Heart right ventricle (tissue), 16 donors: Measurements from ENCODE around the gene HMX3. TPM values are rescaled to one million over a fixed set of nuclear protein-coding genes. Genes with fewer than 3 reads are reported as not detected.

Experiments used
- ATAC-seq, 8 donors: fragments of 200-7000 bp; cut with Tn5 transposase; one replicate each; pipeline ENCODE4 v1.9.1; 2020; ENCODE audit warnings: mild to moderate bottlenecking in 8 of 8, moderate library complexity in 8 of 8, moderate number of reproducible peaks in 1 of 8
- DNase-seq, 2 donors: peaks; one replicate each; pipeline ENCODE4 v3.0.0-alpha.2; 2020
- H3K27ac ChIP-seq, 10 donors: fragments of 200-600 bp; sonication (generic) in 2 of 10; one replicate each; pipeline versions ENCODE4 v1.5.0 to v1.8.0; 2020 to 2022; ENCODE audit warnings: mild to moderate bottlenecking in 3 of 10
- H3K27me3 ChIP-seq, 7 donors: fragments of 200-600 bp; one replicate each; pipeline ENCODE4 v1.8.0; 2021 to 2022; ENCODE audit warnings: mild to moderate bottlenecking in 2 of 7
- H3K36me3 ChIP-seq, 9 donors: fragments of 200-600 bp; sonication (generic) in 1 of 9; one replicate each; pipeline versions ENCODE4 v1.5.0 to v1.8.0; 2020 to 2022; ENCODE audit warnings: mild to moderate bottlenecking in 2 of 9
- H3K4me1 ChIP-seq, 9 donors: fragments of 200-600 bp; sonication (generic) in 1 of 9; one replicate each; pipeline versions ENCODE4 v1.5.0 to v1.8.0; 2020 to 2022; ENCODE audit warnings: mild to moderate bottlenecking in 4 of 9
- H3K4me3 ChIP-seq, 10 donors: fragments of 200-600 bp; sonication (generic) in 2 of 10; one replicate each; pipeline versions ENCODE4 v1.5.0 to v1.8.0; 2020 to 2022; ENCODE audit warnings: mild to moderate bottlenecking in 7 of 10, moderate library complexity in 2 of 10
- H3K9me3 ChIP-seq, 11 donors: fragments of 200-600 bp in 10 of 11; sonication (generic) in 2 of 11; one replicate each; pipeline versions ENCODE4 v1.5.0 to v1.8.0; 2013 to 2022; ENCODE audit warnings: mild to moderate bottlenecking in 2 of 11, control low read depth in 1 of 11, moderate library complexity in 1 of 11
- CTCF ChIP-seq, 9 donors: fragments of 200-600 bp; sonication (generic) in 2 of 9; IDR thresholded peaks; one replicate each; pipeline versions ENCODE4 v1.5.0 to v1.8.0; 2021 to 2022; ENCODE audit warnings: antibody characterized with exemption in 9 of 9, mild to moderate bottlenecking in 5 of 9, moderate library complexity in 1 of 9
- WGBS, 2 donors: extraction: QIAGEN DNeasy Blood & Tissue Kit; methylation state at CpG; one replicate each; pipeline ENCODE4 v1.1.7; 2013; ENCODE audit warnings: inconsistent platforms in 1 of 2; 5-methylcytosine and 5-hydroxymethylcytosine counted together
- intact Hi-C, 10 donors: fragments of 100-400 bp; cut with DNase I; formaldehyde crosslinking; loops; one replicate each; pipeline versions ENCODE4 v1.11.1 to v1.14.2; 2022
- polyA plus RNA-seq, 2 donors: library from polyadenylated mRNA; stranded (reverse); fragments of 200-250 nt; gene quantifications; one replicate each; pipeline ENCODE4 v1.2.3, GENCODE V29; 2013
- total RNA-seq, 10 donors: library from RNA; stranded (reverse); fragmentation: NEBNext Ultra II Directional in 3 of 10; extraction: Animal tissue kit (Norgen Biotek cat#: 25700) in 3 of 10; gene quantifications; one replicate each; pipeline versions ENCODE4 v1.2.1 to v1.2.4, GENCODE V29; 2021 to 2023
- donor health status: Arrhythmogenic right ventricular cardiomyopathy.
- donor health status: ischemic (EF 13 %, LVEDD 7.1; RV severe dilation, severe dysfunction).
- donor health status: healthy with polysubstance abuse.
- donor health status: DM: no; HTN: yes; CAD: no.
- donor health status: DM: no; HTN: no; CAD: no.
- donor health status: ischemic (EF 25% LVEDD 6.9; RV normal size, moderate dysfunction).
- donor health status: ischemic (EF 25% LVEDD 5.7; RV mildly dilated, moderate dysfunction).
- donor health status: healthy.
- donor health status: DM: yes; HTN: yes; CAD: no.
- donor health status: Ischemic cardiomyopathy.
- donor health status: ischemic (EF 35%, LVEDD 5.7; RV mildly dilated, moderate dysfunction).
- donor health status: nonischemic (EF 11% LVEDD 7.7; RV severe dilation, severe dysfunction).
- donor health status: DM: yes; HTN: yes; CAD: no.
- donor health status: PGD.
- donor health status: ischemic (EF 29% LVEDD 5.4; RV normal size, mild dysfunction).
- donor health status: nonischemic (EF 23%, LVEDD 6.1; RV moderate dilation, normal function).

HMX3 gene
- total and polyA plus RNA-seq, 12 donors: not detected

- Histone ChIP-seq H3K27ac (no peak overlapping the region), H3K4me3 (no peak overlapping the region), H3K27me3 (peaks cover 0 to 45% (median 19%) of the 10 kb centered on the region in 7 donors), H3K9me3 (no peaks in the 10 kb centered on the region), H3K4me1 (no peaks in the 10 kb centered on the region), H3K36me3 (no peaks in the 10 kb centered on the region)
- ATAC-seq (no peak), DNase-seq (no peak)
- intact Hi-C loops: no loop called here
- no peak for TF ChIP-seq CTCF (IDR thresholded peaks at IDR 0.05)
- whole genome bisulfite sequencing, 2 donors: 68 to 76% methylated on average over 7 of the region's 7 CpGs
Measured at GRCh38 chr10:123109466-123109865, 26.3 kb upstream of the HMX3 start.

- WGBS, 2 donors: 14 to 16% methylated on average over 26 of the region's 26 CpGs
- Histone ChIP-seq H3K27ac (no peak overlapping the region), H3K4me3 (no peak overlapping the region), H3K9me3 (no peaks in the 10 kb centered on the region), H3K27me3 (peaks cover 0 to 74% (median 54%) of the 10 kb centered on the region in 7 donors), H3K4me1 (no peaks in the 10 kb centered on the region), H3K36me3 (no peaks in the 10 kb centered on the region)
- DNase-seq (no peak), ATAC-seq (peak in 1 of 8 donors; percentile 41)
- intact Hi-C loops: no loop called here
- no peak for TF ChIP-seq CTCF (IDR thresholded peaks at IDR 0.05)
Measured at GRCh38 chr10:123117644-123118417, 17.9 kb upstream of the HMX3 start.

- H3K36me3 ChIP-seq: no peaks in the 10 kb centered on the region
- H3K27me3 ChIP-seq: peaks cover 0 to 72% (median 57%) of the 10 kb centered on the region in 7 donors
- H3K4me1 ChIP-seq: no peaks in the 10 kb centered on the region
- WGBS, 2 donors: 65 to 67% methylated on average over 8 of the region's 8 CpGs
- no peak for ATAC-seq
- intact Hi-C loops: no loop called here
- no peak overlapping the region for H3K27ac ChIP-seq
- no peaks in the 10 kb centered on the region for H3K9me3 ChIP-seq
- TF ChIP-seq CTCF (IDR thresholded peaks at IDR 0.05): no peak
- DNase-seq: no peak
- no peak overlapping the region for H3K4me3 ChIP-seq
Measured at GRCh38 chr10:123119081-123119480, 16.7 kb upstream of the HMX3 start.

GRCh38 chr10:123126246-123126645 is 9.5 kb upstream of the HMX3 start:
- Histone ChIP-seq H3K36me3 (no peaks in the 10 kb centered on the region), H3K27me3 (peaks cover 2 to 89% (median 80%) of the 10 kb centered on the region in 7 donors), H3K4me1 (no peaks in the 10 kb centered on the region), H3K4me3 (no peak overlapping the region), H3K27ac (no peak overlapping the region), H3K9me3 (peaks cover 0 to 6% (median 0%) of the 10 kb centered on the region in 11 donors)
- 52 to 62% methylated on average over 5 of the region's 5 CpGs for WGBS, 2 donors
- DNase-seq (no peak), ATAC-seq (no peak)
- no peak for TF ChIP-seq CTCF (IDR thresholded peaks at IDR 0.05)
- intact Hi-C loops: no loop called here
